Measurements from ENCODE around the gene SECISBP2.

GRCh38 chr9:89382026-89382986 lies 64.0 kb downstream of the SECISBP2 start:
- no peak; the same call in 1 of the 2 replicates for TF ChIP-seq POLR2A (IDR thresholded peaks at IDR 0.05; ENCODE audit: low read depth, low read length)
- TF ChIP-seq POLR2AphosphoS5 (IDR thresholded peaks at IDR 0.05; ENCODE audit: low read depth, low read length), result no peak
- no peak for TF ChIP-seq TAF1 (IDR thresholded peaks at IDR 0.05; ENCODE audit: borderline replicate concordance, low read depth, low read length)
